ENCODE measurements around the gene SPECC1L. TPM values are rescaled to one million over a fixed set of nuclear protein-coding genes. Genes with fewer than 3 reads are reported as not detected.

SPECC1L gene
- total RNA-seq, 1 donor from 2014 or later = 56.3 TPM

DNA sequence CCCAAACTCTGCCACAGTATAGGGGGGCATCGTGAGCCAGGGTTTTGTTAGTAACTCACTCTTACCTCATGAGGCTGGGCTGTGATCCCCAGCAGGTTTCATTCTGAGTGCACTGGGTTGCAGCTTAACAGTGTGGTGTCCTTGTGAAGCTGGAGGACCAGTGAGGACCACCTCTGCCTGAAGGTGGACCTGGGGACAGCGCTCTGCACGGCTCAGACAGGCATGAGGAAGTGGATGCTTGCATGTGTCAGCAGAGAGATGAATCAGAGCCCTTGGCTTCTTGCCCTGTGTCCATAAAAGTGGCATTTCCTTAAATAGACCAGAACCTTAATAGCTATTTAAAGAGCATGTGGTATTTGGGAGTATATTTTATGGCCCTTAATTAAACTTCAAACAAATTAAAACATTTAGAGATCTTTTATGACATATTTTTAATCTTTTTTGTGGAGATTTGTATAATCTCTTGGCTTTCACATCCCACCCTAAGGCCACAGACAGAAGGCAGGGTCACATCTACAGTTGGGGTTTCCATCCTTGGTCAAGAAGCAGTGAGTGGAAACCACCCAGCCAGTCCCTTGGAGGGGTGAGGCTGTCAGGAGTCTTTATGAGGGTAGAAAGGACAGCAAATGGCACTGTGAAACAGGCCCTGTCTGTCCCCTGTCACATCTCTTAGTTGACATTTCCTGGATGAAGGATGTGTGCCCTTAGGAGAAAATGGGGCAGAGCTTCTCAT, 132.0 kb downstream of the SPECC1L start:
- peak; percentile 96 for DNase-seq

DNA sequence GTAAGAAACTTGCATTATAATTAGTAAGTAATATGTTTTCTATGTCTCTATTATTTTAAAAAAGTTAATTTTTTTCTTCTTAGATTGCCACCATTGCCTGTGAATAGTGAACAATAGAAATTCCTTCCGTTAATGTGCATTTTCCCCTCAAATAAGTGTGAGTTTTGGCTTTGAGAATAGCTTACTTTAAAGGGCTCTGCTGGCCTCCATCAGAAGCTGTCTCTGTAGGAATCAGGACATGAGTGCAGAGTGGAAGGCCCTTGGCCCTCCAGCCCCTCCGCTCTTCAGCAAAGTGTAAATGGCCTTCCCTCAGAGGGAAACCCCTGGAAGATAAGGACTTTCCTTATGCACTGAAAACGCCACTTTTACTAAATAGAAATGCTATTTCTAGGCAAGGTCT, 132.7 kb downstream of the SPECC1L start:
- no peak for DNase-seq

DNA sequence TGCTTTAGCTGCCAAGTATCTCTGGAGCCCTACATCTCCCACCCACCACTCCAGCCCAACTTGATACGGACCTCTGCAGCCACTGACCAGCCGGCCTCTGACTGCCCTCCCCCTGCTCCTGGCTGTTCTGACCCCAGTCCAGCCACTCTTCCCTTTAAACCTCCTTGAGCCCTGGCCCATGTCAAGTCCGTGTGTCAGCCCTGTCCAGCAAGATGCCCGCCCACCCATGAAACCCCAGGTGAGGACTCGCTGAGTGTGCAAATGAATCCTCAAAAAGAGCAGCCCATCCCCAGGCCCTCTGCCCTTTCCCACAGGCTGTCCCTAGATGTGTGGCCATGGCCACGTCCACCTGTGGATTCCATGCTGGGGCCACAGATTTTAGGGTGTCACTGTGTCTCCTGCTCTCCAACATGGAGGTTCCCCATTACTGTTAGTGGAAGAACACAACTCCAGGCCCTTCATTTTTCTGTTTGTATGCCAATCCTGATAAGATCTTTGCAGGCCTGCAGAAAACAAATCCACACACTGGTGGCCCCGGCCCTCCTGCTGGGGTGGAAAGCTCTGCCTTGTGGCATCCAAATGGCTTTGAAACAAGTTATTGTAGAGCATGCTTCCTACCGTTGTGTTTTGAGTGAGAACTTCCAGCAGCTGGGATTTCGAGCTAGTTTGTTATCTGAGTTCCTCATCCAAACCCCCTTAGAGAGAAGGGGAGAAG, 134.1 kb downstream of the SPECC1L start:
- DNase-seq = no peak

DNA sequence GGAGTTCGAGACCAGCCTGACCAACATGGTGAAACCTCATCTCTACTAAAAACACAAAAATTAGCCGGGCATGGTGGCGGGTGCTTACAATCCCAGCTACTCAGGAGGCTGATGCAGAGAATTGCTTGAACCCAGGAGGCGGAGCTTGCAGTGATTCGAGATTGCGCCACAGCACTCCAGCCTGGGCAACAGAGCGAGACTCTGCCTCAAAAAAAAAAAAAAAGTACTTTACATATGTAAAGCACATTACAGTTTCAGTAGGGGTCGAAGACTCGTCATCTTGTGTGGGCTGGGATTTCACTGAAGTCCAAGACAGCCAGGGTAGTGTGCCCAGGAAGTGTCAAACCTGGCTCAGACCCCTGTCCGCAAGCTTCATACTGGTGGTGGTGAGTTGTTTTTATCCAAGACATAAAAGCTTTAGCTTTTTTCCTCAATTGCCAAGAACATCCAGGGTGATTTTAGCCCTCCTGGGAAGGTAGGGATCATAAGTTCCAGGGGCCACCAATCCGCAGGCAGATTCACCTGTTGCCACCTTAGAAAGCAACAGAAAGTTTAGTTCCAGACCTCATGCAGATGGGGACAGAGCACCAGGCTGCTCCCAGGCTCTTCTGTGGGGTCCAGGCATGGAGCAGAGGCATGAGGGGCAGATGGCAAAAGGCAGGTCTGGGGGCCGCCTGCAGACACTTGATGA, 135.1 kb downstream of the SPECC1L start:
- DNase-seq = no peak

DNA sequence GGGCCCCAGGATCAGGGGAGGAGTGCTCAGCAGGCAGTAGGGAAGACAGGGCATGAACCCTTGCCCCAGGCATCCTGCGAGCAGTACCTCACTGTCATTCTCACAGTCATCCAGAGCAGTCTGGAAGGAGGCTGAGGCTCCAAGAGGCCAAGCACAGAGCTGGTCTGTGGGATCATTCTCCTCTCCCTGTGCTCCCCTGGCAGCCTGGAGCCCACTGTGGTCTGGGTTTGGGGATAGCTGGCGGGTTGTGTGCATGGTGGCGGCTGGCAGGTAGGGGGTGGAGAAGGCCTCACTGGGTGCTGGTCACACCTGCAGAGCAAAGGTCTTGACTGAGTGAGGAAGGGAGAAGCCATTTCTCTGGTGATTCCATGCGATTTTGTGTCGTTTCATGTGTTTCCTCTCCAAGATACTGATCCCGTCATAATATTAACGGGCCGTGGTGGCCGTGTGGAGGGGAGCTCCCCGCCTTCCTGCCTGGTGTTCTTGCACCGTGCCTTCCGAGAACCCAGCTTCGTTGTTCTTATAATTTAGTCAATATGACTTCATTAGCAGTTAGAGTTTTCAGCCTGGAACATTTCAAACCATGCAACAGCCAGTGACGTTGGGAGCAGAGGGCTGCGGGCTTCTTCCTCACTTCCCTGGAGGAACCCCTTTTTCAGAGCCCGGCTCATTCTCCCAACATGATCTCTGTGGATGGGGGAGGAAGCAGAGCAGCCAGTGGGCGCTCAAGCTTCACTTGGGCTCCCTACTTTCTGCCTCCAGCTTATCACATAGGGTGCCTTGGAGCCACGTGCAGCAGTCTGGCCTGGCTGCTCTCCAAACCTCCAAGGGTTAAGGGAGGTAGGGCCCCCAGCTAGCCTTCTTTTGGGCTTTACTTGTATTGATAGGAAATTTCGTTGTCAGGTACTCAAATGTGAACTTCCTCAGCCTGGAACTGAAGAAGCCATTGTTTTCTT, 136.0 kb downstream of the SPECC1L start:
- no peak for DNase-seq

DNA sequence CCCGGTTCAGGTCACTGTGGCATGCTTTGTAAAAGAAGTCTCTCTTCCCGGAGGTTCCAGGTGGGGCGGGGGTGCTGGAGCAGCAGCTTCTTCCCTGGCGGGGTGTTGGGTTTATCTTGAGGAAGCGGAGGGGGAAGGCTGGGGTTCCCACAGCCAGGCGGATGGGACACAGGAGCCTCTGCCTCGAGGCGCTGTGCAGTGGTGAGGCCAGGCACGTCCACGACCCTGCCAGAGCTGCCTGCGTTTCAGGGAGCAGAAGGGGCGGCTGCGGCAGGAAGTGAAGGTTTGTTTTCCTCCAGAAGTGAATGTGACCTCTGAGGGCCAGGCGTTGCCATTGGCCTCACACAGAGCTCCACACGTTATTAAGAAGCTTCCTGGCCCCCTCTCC, 136.6 kb downstream of the SPECC1L start:
- peak; percentile 57 for DNase-seq

DNA sequence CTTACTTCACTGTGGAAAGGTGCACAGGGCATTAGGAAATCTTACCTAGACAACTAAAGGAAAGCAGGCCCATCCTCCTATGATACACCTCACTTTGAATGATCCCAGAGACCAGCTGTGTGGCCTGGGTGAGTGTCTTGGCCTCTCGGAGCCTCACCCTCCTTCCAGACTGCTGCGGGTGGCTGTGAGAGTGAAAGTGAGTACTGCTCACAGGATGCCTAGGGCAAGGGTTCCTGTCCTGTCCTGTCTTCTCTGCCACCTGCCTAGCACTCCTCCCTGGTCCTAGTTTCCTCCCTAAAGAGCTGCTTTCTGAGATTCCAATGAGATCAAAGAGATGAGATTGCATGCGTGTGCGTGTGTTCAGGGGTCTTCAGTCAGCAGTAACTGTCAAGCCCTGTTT, 137.3 kb downstream of the SPECC1L start:
- DNase-seq = no peak

DNA sequence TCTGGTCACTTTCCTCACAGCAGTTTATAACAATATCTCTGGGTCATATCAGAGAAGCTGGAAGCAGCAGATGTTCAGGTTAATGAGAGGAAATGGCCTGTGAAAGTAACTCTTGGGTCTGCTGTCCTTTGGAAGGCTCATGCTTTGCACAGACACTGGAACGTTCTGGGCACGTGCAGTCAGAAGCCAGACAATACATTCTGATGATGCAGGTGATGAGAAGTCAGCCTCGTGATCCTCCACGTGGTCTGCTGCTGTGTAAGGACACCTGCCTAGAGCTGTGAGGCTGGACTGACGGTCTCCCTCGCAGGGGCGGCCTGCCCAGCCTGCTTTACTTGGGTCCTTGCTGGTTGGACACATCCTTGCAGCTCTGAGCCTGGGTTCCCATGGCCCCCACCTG, 138.0 kb downstream of the SPECC1L start:
- DNase-seq = peak; percentile 74

DNA sequence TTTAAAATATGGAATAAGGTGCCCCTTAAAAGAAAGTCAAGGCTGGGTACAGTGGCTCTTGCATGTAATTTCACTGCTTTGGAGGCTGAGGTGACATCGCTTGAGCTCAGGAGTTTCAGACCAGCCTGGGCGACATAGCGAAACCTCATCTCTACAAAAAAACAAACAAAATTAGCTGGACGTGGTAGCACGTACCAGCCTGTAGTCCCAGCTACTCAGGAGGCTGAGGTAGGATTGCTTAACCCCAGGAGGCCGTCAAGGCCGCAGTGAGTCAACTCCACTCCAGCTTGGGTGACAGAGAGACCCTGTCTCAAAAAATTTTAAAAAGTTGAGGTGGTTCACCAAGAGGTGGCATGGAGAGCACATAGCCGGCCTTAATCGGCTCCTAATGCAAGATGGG, 139.1 kb downstream of the SPECC1L start:
- DNase-seq = no peak

DNA sequence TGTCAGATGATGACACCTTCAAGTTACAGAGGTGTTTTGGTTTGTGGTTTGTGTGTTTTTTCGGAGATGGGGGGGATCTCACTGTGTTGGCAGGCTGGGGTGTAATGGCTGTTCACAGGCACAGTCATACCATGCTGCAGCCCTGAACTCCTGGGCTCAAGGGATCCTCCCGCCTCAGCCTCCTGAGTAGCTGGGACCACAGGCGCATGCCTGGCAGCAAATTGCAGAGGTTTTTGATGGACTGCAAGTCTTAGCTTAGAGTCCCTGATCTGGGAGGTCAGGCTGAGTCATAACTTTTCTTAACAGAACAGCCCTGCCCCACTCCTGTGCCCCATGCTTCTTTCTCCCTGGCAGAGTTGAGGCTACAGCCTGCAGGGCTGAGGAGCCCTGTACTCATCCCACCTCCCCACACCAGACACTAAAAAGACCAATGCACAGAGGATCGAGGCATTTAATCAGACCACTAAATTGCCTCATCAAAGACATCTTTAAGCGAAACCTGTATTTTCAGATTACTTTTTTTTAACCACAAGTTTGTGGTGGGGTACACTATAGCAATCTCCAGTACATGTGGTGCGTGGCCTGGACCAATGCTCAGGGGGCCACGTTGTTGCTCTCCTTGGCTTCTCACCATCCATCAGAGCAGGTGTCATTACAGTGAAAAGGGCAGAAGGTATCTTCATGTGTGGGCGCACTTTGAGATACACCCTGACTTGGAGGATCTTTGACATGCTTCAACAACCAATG, 139.7 kb downstream of the SPECC1L start:
- no peak for DNase-seq

DNA sequence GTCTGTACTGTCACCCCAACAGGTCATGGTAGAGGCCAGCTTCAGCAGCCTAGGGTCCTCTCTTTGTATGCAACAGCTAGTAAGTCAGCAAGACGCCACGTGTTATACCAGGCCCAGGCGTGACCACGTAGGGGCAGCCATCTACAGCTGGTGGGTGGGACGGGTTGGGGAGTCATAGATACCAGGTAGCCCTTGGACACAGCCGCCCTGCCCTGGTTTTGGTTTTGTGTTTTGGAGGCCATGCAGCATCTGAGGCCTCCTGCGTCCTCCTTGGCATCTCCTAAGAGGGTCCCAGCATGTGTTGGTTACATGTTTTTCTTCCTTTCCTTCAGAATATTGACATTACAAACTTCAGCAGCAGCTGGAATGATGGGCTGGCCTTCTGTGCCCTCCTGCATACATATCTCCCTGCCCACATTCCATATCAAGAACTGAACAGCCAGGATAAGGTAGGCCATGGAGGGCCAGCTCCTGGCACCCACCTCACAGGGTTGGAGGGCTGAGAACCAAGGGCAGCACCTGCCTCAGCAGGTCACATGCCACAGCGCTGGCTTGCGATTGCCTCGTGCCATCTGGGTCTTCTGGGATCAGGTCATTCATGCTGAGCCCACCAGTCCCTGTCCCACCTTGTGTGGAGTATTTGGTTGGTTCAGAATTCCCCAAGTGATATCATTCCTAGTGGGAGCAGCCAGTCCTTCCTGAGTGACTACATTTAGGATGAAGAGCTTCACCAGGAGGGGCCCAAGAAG, 140.8 kb downstream of the SPECC1L start:
- DNase-seq = no peak

DNA sequence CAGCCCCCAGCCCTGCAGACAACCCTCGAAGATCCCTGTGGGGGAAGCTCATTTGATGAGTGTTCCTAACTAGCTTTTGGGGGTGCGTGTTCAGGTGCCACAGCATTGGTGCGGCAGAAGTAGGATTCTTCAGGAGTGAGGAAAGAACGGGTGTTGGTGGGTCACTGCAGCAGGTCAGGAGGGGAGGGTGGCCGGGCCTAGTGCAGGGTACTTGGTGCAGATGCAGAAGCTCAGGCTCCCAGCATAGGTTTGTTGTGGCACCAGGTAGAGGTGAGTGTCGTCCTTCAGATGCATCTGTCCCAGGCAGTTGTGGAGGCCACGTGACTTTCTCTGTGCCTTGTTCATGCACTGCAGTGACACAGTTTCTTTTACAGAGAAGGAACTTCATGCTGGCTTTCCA, 141.6 kb downstream of the SPECC1L start:
- DNase-seq = no peak

DNA sequence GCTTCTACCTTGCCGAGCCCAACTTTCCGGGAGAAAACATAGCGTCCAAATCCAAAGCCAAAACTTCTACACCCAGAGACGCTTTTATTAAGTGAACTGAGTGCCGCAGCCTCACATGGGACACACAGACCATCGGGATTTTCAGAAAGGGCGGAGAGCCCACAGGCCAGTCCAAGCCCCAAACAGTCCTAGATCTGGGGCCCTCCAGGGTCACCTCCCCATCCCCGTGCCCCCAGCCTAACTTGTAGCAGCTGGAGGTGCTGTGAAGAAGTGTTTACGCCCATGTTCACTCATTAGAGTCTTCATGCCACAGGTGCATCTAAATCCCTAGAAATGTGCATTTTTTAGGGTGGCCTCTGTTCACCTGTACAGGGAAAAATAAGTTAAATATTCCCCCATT, 142.6 kb downstream of the SPECC1L start:
- no peak for DNase-seq

DNA sequence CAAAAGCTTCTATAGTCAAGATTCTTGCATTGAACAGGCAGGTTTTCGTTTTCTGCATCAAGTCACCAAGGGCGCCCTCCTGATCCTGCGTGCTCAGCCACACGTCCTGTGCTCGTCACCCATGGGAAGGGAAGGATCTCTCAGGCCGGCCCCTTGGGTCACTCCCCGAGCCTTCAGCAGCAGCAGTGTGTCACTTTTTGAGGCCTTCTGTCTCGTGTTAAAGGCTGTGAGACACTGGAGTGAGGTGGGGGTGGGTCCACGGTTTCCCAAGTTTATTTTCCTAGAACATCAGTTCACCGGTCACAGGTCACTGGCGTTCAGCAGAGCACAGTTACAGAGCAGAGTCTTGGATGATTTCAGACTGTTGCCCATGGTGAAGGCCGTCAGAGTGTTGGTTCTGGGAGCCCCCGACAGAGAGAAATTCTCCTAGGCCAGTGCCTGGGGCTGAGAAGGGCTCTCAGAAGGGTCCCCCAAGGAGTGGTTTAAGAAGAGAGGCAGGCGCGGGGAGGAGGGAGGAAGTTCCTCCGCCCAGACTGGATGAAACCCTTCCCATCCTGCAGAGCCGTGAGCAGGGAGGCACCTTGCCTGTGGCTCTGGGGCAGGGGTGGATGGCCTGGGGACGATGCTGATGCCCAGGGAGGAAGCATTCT, 143.2 kb downstream of the SPECC1L start:
- DNase-seq = no peak

DNA sequence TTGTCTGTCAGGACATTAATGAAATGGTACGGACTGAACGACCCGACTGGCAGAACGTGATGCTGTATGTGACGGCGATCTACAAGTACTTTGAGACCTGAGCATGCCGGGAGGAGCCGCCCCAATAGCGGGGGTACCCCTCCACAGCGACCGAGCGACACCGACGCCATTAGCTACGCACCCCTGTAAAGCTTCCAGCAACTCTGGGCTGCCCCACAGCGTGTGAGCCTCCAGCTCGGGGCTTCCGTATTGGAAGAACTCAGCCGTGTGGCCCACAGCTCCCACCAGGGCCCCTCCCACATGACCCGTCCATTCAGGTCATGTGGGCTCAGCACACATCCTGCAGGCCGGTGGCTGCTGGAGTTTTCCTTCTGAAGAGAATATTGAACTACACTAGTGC, 143.9 kb downstream of the SPECC1L start:
- DNase-seq = no peak

DNA sequence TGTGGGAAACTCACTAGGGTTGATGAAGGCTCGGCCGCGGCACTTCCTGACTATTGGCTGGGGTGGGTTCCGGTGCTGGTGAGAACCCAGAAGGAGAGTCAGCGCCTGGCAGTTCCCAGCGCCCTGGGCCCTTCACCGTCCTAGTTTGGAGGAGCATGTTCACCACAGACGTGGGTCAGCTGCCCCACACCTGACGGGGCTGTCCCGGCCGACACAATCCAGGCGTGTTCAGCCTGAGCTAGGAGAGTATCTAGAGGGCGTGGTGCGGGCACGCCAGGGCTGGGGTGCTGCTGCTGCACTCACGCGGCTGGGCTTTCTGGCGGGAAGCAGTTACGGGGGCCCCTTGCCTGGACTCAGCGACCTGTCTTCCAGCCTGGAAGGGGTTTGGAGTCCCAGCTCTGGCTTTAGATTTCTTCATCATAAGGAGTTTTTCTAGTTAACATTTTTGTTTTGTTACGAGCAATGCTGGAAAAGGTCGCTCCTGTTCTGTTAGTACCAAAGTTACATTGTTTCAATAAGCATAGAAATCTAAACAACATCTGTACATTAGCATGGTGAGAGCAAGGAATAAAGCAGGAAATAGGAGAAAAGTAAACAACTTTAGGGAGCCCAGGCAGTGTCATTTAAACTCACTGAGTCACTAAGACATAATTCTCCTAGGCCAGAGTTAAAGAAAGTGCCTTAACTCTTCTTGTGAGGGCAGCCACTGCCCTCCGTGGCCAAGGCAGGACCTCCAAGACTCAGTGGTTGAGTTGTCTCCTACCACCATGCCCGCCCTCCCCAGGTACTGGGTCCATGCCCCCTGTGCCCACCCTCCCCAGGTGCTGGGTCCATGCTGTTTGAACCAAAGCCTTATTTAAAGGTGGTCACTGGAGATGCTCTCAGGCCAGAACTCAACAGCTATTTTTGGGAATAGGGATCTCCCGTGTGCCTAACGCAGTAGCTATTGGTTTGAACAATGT, 144.6 kb downstream of the SPECC1L start:
- DNase-seq = no peak

DNA sequence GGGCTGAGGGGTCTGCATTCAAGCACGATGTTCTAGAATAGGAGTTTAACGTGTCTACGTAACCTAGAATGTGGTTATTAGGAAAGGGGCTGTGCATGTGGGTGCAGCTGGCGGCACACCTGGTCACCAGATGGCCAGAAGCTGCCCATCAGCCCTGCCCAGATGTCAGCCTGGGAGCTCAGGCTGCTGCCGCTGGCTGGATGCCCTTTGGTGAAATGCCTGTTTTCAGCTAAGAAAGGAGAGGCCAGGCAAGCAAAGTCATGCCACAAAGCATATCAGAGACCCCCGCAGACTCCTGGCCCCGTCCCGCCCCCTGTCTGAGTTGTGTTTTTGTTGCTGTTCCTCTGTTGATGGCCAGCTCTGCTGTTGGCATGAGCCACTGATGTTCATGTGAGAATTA, 145.5 kb downstream of the SPECC1L start:
- no peak for DNase-seq

DNA sequence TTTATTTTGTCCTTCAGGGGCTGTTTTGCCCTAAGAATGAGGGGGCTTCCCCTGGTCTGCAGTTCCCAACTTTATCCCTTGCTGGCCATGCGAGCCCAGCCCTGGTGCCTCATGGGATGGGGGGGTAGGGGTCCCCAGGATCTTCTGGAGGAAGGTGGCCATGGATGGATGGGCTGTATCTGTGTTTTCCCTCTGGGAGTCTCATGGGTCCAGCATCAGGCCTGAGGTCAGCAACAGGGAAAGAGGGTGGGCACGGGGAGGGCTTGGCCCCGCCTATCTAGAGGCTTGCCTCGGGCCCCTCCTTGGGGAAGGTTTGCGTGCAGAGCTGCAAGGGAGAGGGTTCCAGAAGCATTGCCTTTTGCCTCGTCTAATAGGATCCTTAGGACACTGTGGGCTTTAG, 146.0 kb downstream of the SPECC1L start:
- no peak for DNase-seq

DNA sequence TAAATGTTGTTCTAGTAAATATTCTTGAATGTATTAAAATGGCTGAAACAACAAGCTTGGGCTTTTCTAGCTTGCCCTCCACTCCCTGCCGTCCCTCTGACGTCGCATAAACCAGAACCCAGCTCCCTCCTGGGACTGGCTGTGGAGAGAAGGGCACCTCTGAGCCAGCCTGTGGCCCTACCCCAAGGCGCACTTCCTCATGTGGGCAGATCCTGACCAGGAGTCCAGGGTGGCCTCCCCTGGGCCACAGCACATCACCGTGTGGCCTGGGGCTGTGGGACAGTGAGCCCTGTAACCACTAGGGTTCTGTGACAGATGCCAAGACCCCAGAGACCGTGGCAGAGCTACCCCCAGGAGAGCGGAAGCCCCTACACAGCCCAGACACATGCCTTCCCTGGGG, 146.6 kb downstream of the SPECC1L start:
- no peak for DNase-seq
